ENCODE results near the gene P2RY6.

- TF ChIP-seq EZH2phosphoT487 (IDR thresholded peaks at IDR 0.05; ENCODE audit: borderline replicate concordance) (no peak), CTCF (conservative IDR thresholded peaks at IDR 0.05; ENCODE audit: low read length) (no peak)
These were observed 23.8 kb downstream of the P2RY6 start for GRCh38 chr11:73295996-73296318.
